Peyer's patch (tissue), 4 donors: Measurements from ENCODE around the gene NOL4L. TPM values are rescaled to one million over a fixed set of nuclear protein-coding genes. Genes with fewer than 3 reads are reported as not detected.

Experiments
- DNase-seq, 3 donors: peaks; one replicate each; pipeline ENCODE4 v3.0.0-alpha.2; 2017 to 2019
- H3K27ac ChIP-seq, 4 donors: fragments of 200-600 bp; sonication (generic); one replicate each; pipeline ENCODE4 v1.5.1; 2016 to 2019
- H3K27me3 ChIP-seq, 2 donors: fragments of 200-600 bp; sonication (generic); one replicate each; pipeline ENCODE4 v1.5.1; 2019
- H3K36me3 ChIP-seq, 3 donors: fragments of 200-600 bp; sonication (generic); one replicate each; pipeline ENCODE4 v1.5.1; 2016 to 2019
- H3K4me1 ChIP-seq, 4 donors: fragments of 200-600 bp; sonication (generic); one replicate each; pipeline ENCODE4 v1.5.1; 2016 to 2019
- H3K4me3 ChIP-seq, 4 donors: fragments of 200-600 bp; sonication (generic); 1 replicate in 3 of 4; 2 replicates in 1 of 4; pipeline ENCODE4 v1.5.1; 2016 to 2019; ENCODE audit warnings: mild to moderate bottlenecking in 1 of 4
- H3K9me3 ChIP-seq, 4 donors: fragments of 200-600 bp; sonication (generic); one replicate each; pipeline ENCODE4 v1.5.1; 2016 to 2019; ENCODE audit warnings: mild to moderate bottlenecking in 1 of 4
- POLR2A ChIP-seq, 2 donors: fragments of 450-650 bp; IDR thresholded peaks; one replicate each; pipeline ENCODE4 v1.5.1; 2017; ENCODE audit warnings: antibody characterized with exemption in 2 of 2, mild to moderate bottlenecking in 2 of 2, moderate library complexity in 2 of 2
- total RNA-seq, 4 donors: library from RNA; depleted of rRNA; stranded (reverse); fragments of >200 nt; gene quantifications; one replicate each; pipeline ENCODE4 v1.1.0, GENCODE V29; 2016
- TF ChIP-seq, protein P1 (sequence below), 6 experiments: fragments of 450-650 bp in 4 of 6; fragments of 200-600 bp in 2 of 6; sonication (generic) in 1 of 6; IDR thresholded peaks; one replicate each; pipeline ENCODE4 v1.5.1; 2017 to 2019; ENCODE audit warnings: antibody characterized with exemption in 6 of 6, mild to moderate bottlenecking in 3 of 6, moderate library complexity in 1 of 6

The NOL4L gene
- total RNA-seq, 4 donors from 2014 or later = 44.6 to 134 (median 109) TPM

- H3K27me3 ChIP-seq = no peaks in the 10 kb centered on the region
- no peaks in the 10 kb centered on the region for H3K4me1 ChIP-seq
- TF ChIP-seq, protein P1, sequence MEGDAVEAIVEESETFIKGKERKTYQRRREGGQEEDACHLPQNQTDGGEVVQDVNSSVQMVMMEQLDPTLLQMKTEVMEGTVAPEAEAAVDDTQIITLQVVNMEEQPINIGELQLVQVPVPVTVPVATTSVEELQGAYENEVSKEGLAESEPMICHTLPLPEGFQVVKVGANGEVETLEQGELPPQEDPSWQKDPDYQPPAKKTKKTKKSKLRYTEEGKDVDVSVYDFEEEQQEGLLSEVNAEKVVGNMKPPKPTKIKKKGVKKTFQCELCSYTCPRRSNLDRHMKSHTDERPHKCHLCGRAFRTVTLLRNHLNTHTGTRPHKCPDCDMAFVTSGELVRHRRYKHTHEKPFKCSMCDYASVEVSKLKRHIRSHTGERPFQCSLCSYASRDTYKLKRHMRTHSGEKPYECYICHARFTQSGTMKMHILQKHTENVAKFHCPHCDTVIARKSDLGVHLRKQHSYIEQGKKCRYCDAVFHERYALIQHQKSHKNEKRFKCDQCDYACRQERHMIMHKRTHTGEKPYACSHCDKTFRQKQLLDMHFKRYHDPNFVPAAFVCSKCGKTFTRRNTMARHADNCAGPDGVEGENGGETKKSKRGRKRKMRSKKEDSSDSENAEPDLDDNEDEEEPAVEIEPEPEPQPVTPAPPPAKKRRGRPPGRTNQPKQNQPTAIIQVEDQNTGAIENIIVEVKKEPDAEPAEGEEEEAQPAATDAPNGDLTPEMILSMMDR (IDR thresholded peaks at IDR 0.05) = no peak
- no peak for TF ChIP-seq POLR2A (IDR thresholded peaks at IDR 0.05)
- H3K9me3 ChIP-seq = no peaks in the 10 kb centered on the region
- DNase-seq = no peak
- H3K27ac ChIP-seq = no peak overlapping the region
- no peaks in the 10 kb centered on the region for H3K36me3 ChIP-seq
- H3K4me3 ChIP-seq = no peak overlapping the region
Measured at GRCh38 chr20:32614772-32615171, 29.6 kb upstream of the NOL4L start.

DNA sequence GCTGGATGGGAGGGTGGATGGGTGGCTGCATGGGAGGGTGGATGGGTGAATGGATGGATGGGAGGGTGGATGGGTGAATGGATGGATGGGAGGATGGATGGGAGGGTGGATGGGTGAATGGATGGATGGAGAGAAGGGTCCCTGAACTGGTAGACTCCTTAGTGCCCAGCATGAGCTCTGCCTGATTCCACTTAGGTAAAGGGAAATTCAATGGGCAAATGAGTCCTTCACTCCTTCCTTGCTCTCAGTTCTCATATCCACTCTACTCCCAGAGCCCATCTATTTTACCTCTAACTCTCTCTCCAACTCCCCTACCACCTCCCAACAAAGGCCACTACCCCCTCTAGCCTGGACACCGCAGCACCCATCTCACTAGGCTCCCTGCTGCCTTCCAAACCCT, 29.2 kb upstream of the NOL4L start:
- H3K27me3 ChIP-seq = no peaks in the 10 kb centered on the region

DNA sequence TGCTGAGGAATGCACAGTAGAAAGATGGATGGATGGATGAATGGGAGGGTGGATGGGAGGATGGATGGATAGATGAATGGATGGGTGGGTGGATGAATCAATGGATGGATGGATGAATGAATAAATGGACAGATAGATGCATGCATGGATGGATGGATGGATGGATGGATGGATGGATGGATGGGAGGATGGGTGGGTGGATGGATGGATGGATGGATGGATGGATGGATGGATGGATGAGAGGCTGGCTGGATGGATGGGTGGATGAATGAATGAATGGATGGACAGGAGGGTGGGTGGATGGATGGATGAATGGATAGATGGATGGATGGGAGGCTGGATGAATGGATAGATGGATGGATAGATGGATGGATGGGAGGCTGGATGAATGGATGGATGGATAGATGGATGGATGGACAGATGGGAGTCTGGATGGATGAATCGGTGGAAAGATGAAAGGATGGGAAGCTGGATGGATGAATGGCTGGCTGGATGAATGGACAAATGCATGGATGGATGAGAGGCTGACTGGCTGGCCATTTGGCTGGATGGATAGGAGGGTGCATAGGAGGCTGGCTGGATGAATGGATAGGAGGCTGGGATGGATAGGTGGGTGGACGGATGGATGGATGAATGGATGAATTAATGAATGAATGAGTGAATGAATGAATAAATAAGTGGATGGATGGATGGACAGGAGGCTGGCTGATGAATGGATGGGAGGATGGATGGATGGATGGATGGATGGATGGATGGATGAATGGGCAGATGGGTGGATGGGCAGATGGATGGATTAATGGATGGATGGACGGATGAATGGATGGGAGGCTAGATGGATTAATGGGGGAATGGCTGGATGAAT, 28.3 kb upstream of the NOL4L start:
- H3K27ac ChIP-seq = no peak overlapping the region
- no peaks in the 10 kb centered on the region for H3K27me3 ChIP-seq
- H3K36me3 ChIP-seq = no peaks in the 10 kb centered on the region
- no peak for DNase-seq
- H3K4me1 ChIP-seq = no peaks in the 10 kb centered on the region
- no peaks in the 10 kb centered on the region for H3K9me3 ChIP-seq
- TF ChIP-seq, protein P1 (IDR thresholded peaks at IDR 0.05) = no peak
- TF ChIP-seq POLR2A (IDR thresholded peaks at IDR 0.05) = no peak
- no peak overlapping the region for H3K4me3 ChIP-seq

More for the DNA sequence above, 29.2 kb upstream of the NOL4L start:
- Histone ChIP-seq H3K36me3 (no peaks in the 10 kb centered on the region), H3K4me3 (no peak overlapping the region), H3K27ac (no peak overlapping the region), H3K4me1 (no peaks in the 10 kb centered on the region), H3K9me3 (no peaks in the 10 kb centered on the region)
- TF ChIP-seq, protein P1 (IDR thresholded peaks at IDR 0.05) = no peak
- TF ChIP-seq POLR2A (IDR thresholded peaks at IDR 0.05) = no peak
- DNase-seq = no peak

DNA sequence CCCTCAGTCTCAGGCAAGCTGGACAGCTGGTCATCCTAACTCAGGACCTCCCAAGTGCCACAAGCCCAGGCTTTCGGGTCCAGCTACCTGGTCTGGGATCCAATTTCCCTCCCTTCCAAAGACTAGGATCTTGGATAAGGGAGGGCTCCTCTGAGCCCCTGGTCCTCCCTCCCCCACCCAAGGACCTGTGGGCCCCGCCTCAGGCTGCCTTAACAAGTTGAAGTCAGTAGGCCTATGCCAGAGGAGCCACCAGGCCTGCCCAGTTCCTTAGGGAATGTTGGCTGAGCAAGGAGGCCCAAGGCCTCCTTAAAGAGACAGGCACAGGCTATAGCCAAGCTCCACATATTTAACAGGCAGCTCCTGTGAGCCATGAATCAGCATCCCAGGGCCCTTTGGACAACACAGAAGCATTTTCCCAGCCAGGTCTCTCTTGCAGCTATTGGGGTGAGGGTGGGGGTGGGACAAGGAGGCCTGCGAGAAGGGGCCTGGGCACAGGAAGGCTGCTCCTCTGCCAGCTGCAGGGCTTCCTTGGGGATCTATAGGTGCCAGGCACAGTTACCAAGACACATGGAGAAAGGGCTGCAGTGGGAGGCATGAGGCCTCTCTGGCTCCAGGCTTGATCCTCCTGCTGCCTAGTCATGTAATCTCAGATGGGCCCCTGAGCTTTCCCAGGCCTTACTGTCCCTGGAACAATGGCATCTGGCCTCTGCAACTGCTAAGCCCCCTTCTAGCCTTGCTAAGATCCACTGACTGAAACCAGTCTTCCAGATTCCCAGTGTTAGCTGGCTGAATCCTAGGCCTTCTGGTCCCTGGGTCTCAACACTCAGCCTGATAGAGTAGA, 27.4 kb upstream of the NOL4L start:
- H3K4me3 ChIP-seq = no peak overlapping the region
- no peaks in the 10 kb centered on the region for H3K27me3 ChIP-seq
- H3K27ac ChIP-seq = no peak overlapping the region
- H3K36me3 ChIP-seq = no peaks in the 10 kb centered on the region
- TF ChIP-seq, protein P1 (IDR thresholded peaks at IDR 0.05) = no peak
- no peak for TF ChIP-seq POLR2A (IDR thresholded peaks at IDR 0.05)
- DNase-seq = no peak
- H3K4me1 ChIP-seq = no peaks in the 10 kb centered on the region
- H3K9me3 ChIP-seq = no peaks in the 10 kb centered on the region

DNA sequence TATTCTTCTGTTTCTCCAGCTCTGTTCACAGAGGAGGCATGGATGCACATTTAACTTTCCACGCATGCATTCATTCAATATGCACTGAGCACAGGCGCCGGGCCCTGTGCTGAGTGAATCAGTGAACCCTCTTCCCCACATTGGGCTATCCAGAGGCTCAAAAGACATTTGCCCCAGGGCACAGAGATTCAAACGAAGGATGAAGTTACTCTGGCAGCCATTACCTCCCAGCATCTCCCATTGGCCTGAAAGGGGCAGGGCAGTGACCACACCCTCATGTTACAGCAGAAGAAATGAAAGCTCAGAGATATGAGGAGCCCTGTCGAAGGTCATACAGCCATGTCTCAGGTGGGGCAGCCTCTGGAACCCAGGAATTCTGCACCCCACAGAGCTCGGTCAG, 26.7 kb upstream of the NOL4L start:
- Histone ChIP-seq H3K4me1 (no peaks in the 10 kb centered on the region), H3K27ac (no peak overlapping the region), H3K9me3 (no peaks in the 10 kb centered on the region), H3K36me3 (no peaks in the 10 kb centered on the region), H3K4me3 (no peak overlapping the region), H3K27me3 (no peaks in the 10 kb centered on the region)
- no peak for TF ChIP-seq POLR2A (IDR thresholded peaks at IDR 0.05)
- TF ChIP-seq, protein P1 (IDR thresholded peaks at IDR 0.05) = no peak
- DNase-seq = no peak
